GM21619 (cell line): Measurements from ENCODE around the gene SOX6.

Experiments used
- ATAC-seq: cut with Tn5 transposase; IDR thresholded peaks from one replicate; pipeline ENCODE4 v1.9.1; 2021; ENCODE audit not compliant: unreplicated experiment

SOX6 gene

GRCh38 chr11:16012125-16012751 lies 344.1 kb downstream of the SOX6 start:
- ATAC-seq: no peak

GRCh38 chr11:16011396-16011795 lies 344.9 kb downstream of the SOX6 start:
- ATAC-seq: no peak

- no peak for ATAC-seq
Measured at GRCh38 chr11:16009021-16009420, 347.3 kb downstream of the SOX6 start.

- no peak for ATAC-seq
Measured at GRCh38 chr11:16007514-16007913, 348.8 kb downstream of the SOX6 start.

- no peak for ATAC-seq
Measured at GRCh38 chr11:16002942-16003341, 353.4 kb downstream of the SOX6 start.

- no peak for ATAC-seq
Measured at GRCh38 chr11:16001899-16002426, 354.4 kb downstream of the SOX6 start.

- ATAC-seq: no peak
Measured at GRCh38 chr11:16001044-16001568, 355.2 kb downstream of the SOX6 start.

- ATAC-seq: no peak
Measured at GRCh38 chr11:16000065-16000464, 356.3 kb downstream of the SOX6 start.

- no peak for ATAC-seq
Measured at GRCh38 chr11:15993345-15993744, 363.0 kb downstream of the SOX6 start.

GRCh38 chr11:15991215-15991614 lies 365.1 kb downstream of the SOX6 start:
- no peak for ATAC-seq

GRCh38 chr11:15989685-15990084 lies 366.7 kb downstream of the SOX6 start:
- ATAC-seq: no peak

GRCh38 chr11:15988693-15989231 lies 367.6 kb downstream of the SOX6 start:
- ATAC-seq: no peak

- no peak for ATAC-seq
Measured at GRCh38 chr11:15988016-15988550, 368.3 kb downstream of the SOX6 start.

- no peak for ATAC-seq
Measured at GRCh38 chr11:15987046-15987445, 369.3 kb downstream of the SOX6 start.

- no peak for ATAC-seq
Measured at GRCh38 chr11:15985860-15986139, 370.5 kb downstream of the SOX6 start.

- no peak for ATAC-seq
Measured at GRCh38 chr11:15985127-15985859, 371.1 kb downstream of the SOX6 start.

- no peak for ATAC-seq
Measured at GRCh38 chr11:15981292-15981691, 375.1 kb downstream of the SOX6 start.

GRCh38 chr11:15977116-15977515 lies 379.2 kb downstream of the SOX6 start:
- ATAC-seq: no peak

- no peak for ATAC-seq
Measured at GRCh38 chr11:15976433-15977045, 379.8 kb downstream of the SOX6 start.

GRCh38 chr11:15975742-15976141 lies 380.6 kb downstream of the SOX6 start:
- ATAC-seq: no peak

- no peak for ATAC-seq
Measured at GRCh38 chr11:15972838-15973237, 383.5 kb downstream of the SOX6 start.

GRCh38 chr11:15971215-15971546 lies 385.2 kb downstream of the SOX6 start:
- no peak for ATAC-seq
